ENCODE measurements around the gene KIF7.

The KIF7 gene

DNA sequence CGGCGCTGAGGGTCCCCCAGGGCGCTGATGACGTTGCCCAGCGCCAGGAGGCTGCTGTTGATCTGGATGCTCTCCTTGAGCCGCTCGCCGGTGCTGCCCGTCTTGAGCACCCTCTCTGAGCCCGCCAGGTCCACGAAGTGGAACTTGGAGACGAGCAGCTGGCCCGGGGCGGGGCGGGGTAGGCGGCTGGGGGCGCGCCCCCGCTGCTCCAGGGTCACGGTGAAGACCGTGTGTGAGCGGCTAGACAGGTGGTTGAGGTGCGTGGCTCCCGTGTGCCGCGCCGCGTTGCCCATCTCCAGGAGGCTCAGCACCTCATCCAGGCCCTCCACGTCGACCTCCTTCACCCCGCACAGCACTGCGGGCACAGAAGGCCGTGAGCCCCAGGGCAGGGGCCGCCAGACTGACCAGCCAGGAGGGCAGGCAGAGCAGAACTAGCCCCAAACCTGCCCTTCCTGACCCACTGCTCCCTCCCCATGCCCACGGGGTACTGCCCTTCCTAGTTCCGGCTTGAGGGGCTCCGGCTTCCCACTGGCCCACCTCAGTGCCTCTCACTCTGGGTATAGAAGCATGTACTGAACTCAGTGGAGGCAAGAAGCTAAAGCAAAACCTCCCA, 6.1 kb downstream of the KIF7 start:
- peaks cover 2% of the 10 kb centered on the region for H3K4me1 ChIP-seq (ENCODE audit: insufficient read depth, low read length)
- TF ChIP-seq, protein P1, sequence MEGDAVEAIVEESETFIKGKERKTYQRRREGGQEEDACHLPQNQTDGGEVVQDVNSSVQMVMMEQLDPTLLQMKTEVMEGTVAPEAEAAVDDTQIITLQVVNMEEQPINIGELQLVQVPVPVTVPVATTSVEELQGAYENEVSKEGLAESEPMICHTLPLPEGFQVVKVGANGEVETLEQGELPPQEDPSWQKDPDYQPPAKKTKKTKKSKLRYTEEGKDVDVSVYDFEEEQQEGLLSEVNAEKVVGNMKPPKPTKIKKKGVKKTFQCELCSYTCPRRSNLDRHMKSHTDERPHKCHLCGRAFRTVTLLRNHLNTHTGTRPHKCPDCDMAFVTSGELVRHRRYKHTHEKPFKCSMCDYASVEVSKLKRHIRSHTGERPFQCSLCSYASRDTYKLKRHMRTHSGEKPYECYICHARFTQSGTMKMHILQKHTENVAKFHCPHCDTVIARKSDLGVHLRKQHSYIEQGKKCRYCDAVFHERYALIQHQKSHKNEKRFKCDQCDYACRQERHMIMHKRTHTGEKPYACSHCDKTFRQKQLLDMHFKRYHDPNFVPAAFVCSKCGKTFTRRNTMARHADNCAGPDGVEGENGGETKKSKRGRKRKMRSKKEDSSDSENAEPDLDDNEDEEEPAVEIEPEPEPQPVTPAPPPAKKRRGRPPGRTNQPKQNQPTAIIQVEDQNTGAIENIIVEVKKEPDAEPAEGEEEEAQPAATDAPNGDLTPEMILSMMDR (IDR thresholded peaks at IDR 0.05; ENCODE audit: borderline replicate concordance, extremely low read depth, low read length, poor library complexity, severe bottlenecking), result no peak
- TF ChIP-seq EZH2 (IDR thresholded peaks at IDR 0.05; ENCODE audit: borderline replicate concordance, low read depth, low read length, severe bottlenecking), result no peak
- H3K27me3 ChIP-seq (ENCODE audit: insufficient read depth, low read length, poor library complexity), result no peaks in the 10 kb centered on the region
- no peak overlapping the region for H3K4me3 ChIP-seq (ENCODE audit: low read depth in 1 of 2, low read length in 2 of 2)
- H3K9me3 ChIP-seq (ENCODE audit: insufficient read depth, low read length, severe bottlenecking), result no peaks in the 10 kb centered on the region
- no peak for DNase-seq
- H3K27ac ChIP-seq (ENCODE audit: low read length), result no peak overlapping the region
- H3K36me3 ChIP-seq (ENCODE audit: insufficient read depth, low read length), result no peaks in the 10 kb centered on the region
- no peaks in the 10 kb centered on the region for H3K79me2 ChIP-seq (ENCODE audit: insufficient read depth, low read length)
- ATAC-seq (ENCODE audit: insufficient read depth, low read depth), result no peak
- H3K9ac ChIP-seq (ENCODE audit: low read depth, low read length), result no peak overlapping the region
- no peak overlapping the region for H3K4me2 ChIP-seq (ENCODE audit: insufficient read depth, low read length)
- no peak overlapping the region for H2AFZ ChIP-seq (ENCODE audit: low read depth, low read length)
- H4K20me1 ChIP-seq (ENCODE audit: insufficient read depth, low read length), result no peaks in the 10 kb centered on the region

DNA sequence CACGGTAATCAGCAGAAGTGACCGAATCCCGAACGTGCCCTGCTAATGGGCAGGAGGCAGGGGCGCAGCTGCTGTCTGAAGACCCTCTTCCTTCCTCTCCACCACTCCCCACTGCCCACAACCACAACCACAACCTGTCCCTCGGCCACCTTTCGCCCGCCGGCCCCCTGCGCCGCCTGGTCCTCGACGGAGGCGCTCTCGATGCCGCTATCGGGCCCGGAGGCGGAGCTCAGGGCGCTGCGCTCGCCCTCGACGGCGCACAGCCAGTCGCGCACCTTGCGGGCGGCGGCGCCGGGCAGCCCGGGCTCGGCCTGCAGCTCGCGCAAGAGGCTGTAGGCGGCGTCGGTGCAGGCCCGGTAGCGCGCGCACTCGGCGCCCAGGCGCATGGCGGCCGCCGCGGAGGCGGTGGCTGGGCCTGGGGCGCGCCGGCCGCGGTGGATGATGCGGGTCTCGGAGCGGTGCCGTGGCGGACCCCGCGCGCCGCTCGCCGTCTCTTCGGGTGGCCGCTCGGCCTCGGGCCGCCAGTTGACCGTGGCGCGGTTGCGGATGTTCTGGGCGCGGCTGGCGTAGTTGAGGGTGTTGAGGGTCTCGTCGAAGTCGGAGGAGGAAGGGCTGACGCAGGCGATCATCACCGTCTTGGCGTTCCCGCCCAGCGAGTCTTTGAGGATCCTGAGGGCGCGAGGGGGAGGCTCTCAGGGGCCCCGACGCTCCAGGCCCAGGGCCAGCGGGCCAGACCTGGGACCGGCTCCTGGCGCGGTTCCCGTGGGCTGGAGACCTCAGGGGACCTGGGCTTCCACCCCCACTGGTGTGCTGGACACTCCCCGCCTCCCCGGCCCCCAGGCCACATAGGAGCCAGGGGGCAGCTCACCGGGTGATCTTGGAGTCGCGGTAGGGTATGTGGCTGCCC, 6.9 kb downstream of the KIF7 start:
- Histone ChIP-seq H3K4me2 (ENCODE audit: insufficient read depth, low read length) (no peak overlapping the region), H3K4me1 (ENCODE audit: insufficient read depth, low read length) (no peaks in the 10 kb centered on the region), H3K4me3 (ENCODE audit: low read depth in 1 of 2, low read length in 2 of 2) (no peak overlapping the region), H4K20me1 (ENCODE audit: insufficient read depth, low read length) (no peaks in the 10 kb centered on the region), H3K79me2 (ENCODE audit: insufficient read depth, low read length) (no peaks in the 10 kb centered on the region), H3K36me3 (ENCODE audit: insufficient read depth, low read length) (no peaks in the 10 kb centered on the region), H3K27me3 (ENCODE audit: insufficient read depth, low read length, poor library complexity) (no peaks in the 10 kb centered on the region), H3K9ac (ENCODE audit: low read depth, low read length) (no peak overlapping the region), H3K9me3 (ENCODE audit: insufficient read depth, low read length, severe bottlenecking) (no peaks in the 10 kb centered on the region), H2AFZ (ENCODE audit: low read depth, low read length) (no peak overlapping the region), H3K27ac (ENCODE audit: low read length) (no peak overlapping the region)
- TF ChIP-seq, protein P1 (IDR thresholded peaks at IDR 0.05; ENCODE audit: borderline replicate concordance, extremely low read depth, low read length, poor library complexity, severe bottlenecking), result no peak
- TF ChIP-seq EZH2 (IDR thresholded peaks at IDR 0.05; ENCODE audit: borderline replicate concordance, low read depth, low read length, severe bottlenecking), result no peak
- ATAC-seq (ENCODE audit: insufficient read depth, low read depth) (no peak), DNase-seq (no peak)

DNA sequence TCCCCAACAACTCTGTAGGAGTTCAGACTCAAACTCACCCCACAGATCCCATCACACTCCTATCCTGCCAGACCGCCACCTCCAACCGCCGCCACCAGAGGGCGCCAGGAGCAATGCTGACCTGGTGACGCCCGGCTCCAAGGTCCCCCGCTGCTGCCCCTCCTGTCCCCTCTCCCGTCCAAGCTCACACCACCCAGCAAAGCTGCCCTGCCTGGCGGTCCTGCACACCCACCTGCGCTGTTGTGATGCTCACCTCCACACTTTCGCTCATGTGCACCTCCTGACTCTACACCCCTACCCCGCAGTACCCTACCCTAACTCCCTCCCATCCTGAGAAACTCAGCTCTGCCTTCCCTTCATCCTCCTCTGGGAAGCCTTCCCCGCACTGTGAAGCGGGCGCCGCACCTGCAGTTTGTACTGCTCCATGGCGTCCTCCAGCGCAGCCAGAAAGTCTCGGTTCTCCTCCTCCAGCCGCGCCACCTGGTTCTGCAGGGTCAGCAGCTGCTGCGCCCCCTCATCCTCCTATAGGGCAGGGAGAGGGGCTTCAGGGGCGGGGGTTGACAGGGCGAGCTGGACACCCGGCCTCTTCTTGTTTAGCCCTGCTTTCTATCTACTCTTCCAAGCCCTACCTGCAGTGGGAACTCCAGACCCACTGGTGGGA, 7.9 kb downstream of the KIF7 start:
- Histone ChIP-seq H3K79me2 (ENCODE audit: insufficient read depth, low read length) (no peaks in the 10 kb centered on the region), H3K4me1 (ENCODE audit: insufficient read depth, low read length) (no peaks in the 10 kb centered on the region), H3K9ac (ENCODE audit: low read depth, low read length) (no peak overlapping the region), H3K9me3 (ENCODE audit: insufficient read depth, low read length, severe bottlenecking) (no peaks in the 10 kb centered on the region), H3K4me2 (ENCODE audit: insufficient read depth, low read length) (no peak overlapping the region), H3K36me3 (ENCODE audit: insufficient read depth, low read length) (no peaks in the 10 kb centered on the region), H3K27me3 (ENCODE audit: insufficient read depth, low read length, poor library complexity) (no peaks in the 10 kb centered on the region), H3K4me3 (ENCODE audit: low read depth in 1 of 2, low read length in 2 of 2) (no peak overlapping the region), H3K27ac (ENCODE audit: low read length) (no peak overlapping the region), H4K20me1 (ENCODE audit: insufficient read depth, low read length) (no peaks in the 10 kb centered on the region), H2AFZ (ENCODE audit: low read depth, low read length) (no peak overlapping the region)
- TF ChIP-seq, protein P1 (IDR thresholded peaks at IDR 0.05; ENCODE audit: borderline replicate concordance, extremely low read depth, low read length, poor library complexity, severe bottlenecking), result peak; percentile 67
- no peak for TF ChIP-seq EZH2 (IDR thresholded peaks at IDR 0.05; ENCODE audit: borderline replicate concordance, low read depth, low read length, severe bottlenecking)
- DNase-seq (peak; percentile 56), ATAC-seq (ENCODE audit: insufficient read depth, low read depth) (peak; percentile 78)

Measured in DND-41 (cell line).